CD14-positive monocyte (primary cell): ENCODE measurements around the gene GRIK4. TPM values are rescaled to one million over a fixed set of nuclear protein-coding genes. Genes with fewer than 3 reads are reported as not detected.

Source experiments
- DNase-seq, 3 donors: peaks; one replicate each; pipeline ENCODE4 v3.0.0-alpha.2; 2011 to 2022
- H2AFZ ChIP-seq: 2 replicates; pipeline ENCODE4 v1.6.0; 2012; ENCODE audit warnings: mild to moderate bottlenecking, low read depth, low read length, inconsistent platforms; ENCODE audit not compliant: insufficient read depth, poor library complexity, severe bottlenecking
- H3K27ac ChIP-seq, 2 donors: 1 replicate in 1 of 2; 2 replicates in 1 of 2; pipeline ENCODE4 v1.5.1; 2012 to 2013; ENCODE audit warnings: low read length in 2 of 2, control low read depth in 1 of 2, inconsistent platforms in 1 of 2, low read depth in 1 of 2, mild to moderate bottlenecking in 1 of 2
- H3K27me3 ChIP-seq, 2 donors: one replicate each; pipeline versions ENCODE4 v1.6.0 to v1.6.1; 2011 to 2013; ENCODE audit warnings: low read length in 2 of 2; ENCODE audit not compliant: control insufficient read depth in 2 of 2, insufficient read depth in 2 of 2
- H3K36me3 ChIP-seq, 2 donors: replicated peaks in 1 of 2; 1 replicate in 1 of 2; 2 replicates in 1 of 2; pipeline versions ENCODE4 v1.5.1 to v1.6.1; 2012 to 2013; ENCODE audit warnings: low read length in 2 of 2, control low read depth in 1 of 2, inconsistent platforms in 1 of 2, mild to moderate bottlenecking in 1 of 2; ENCODE audit not compliant: insufficient read depth in 2 of 2, control insufficient read depth in 1 of 2
- H3K4me1 ChIP-seq, 2 donors: 1 replicate in 1 of 2; 2 replicates in 1 of 2; pipeline versions ENCODE4 v1.5.1 to v1.6.1; 2012 to 2013; ENCODE audit warnings: low read length in 2 of 2, control low read depth in 1 of 2, inconsistent platforms in 1 of 2, mild to moderate bottlenecking in 1 of 2, moderate library complexity in 1 of 2; ENCODE audit not compliant: insufficient read depth in 2 of 2, control insufficient read depth in 1 of 2
- H3K4me2 ChIP-seq: replicated peaks from 2 replicates; pipeline ENCODE3; 2012; ENCODE audit warnings: low read length, moderate library complexity, mild to moderate bottlenecking; ENCODE audit not compliant: poor library complexity, severe bottlenecking; ENCODE audit errors: extremely low read depth
- H3K4me3 ChIP-seq, 3 experiments: fragments of 200-600 bp in 1 of 3; sonication (generic) in 1 of 3; replicated peaks in 1 of 3; 1 replicate in 2 of 3; 2 replicates in 1 of 3; pipeline ENCODE4 v1.5.1; 2011 to 2013; ENCODE audit warnings: low read length in 3 of 3, mild to moderate bottlenecking in 3 of 3, control low read depth in 2 of 3, low read depth in 2 of 3, inconsistent platforms in 1 of 3, moderate library complexity in 1 of 3
- H3K79me2 ChIP-seq: 2 replicates; pipeline ENCODE4 v1.6.0; 2012; ENCODE audit warnings: mild to moderate bottlenecking, control low read depth, inconsistent platforms, low read length, moderate library complexity; ENCODE audit not compliant: insufficient read depth
- H3K9ac ChIP-seq: 2 replicates; pipeline ENCODE4 v1.6.0; 2017; ENCODE audit warnings: low read length, mild to moderate bottlenecking; ENCODE audit not compliant: insufficient read depth, poor library complexity, severe bottlenecking
- H3K9me3 ChIP-seq, 2 donors: replicated peaks in 1 of 2; 1 replicate in 1 of 2; 2 replicates in 1 of 2; pipeline versions ENCODE4 v1.5.1 to v1.6.1; 2012 to 2013; ENCODE audit warnings: low read length in 2 of 2, control low read depth in 1 of 2; ENCODE audit not compliant: control insufficient read depth in 1 of 2, insufficient read depth in 1 of 2
- H4K20me1 ChIP-seq: 2 replicates; pipeline ENCODE4 v1.6.0; 2012; ENCODE audit warnings: mild to moderate bottlenecking, low read length, control low read depth, moderate library complexity; ENCODE audit not compliant: insufficient read depth
- H3K27ac Mint-ChIP-seq, 7 donors: one replicate each; pipeline ENCODE4 v1.8.0; 2020; ENCODE audit warnings: mild to moderate bottlenecking in 7 of 7, mixed read lengths in 7 of 7, moderate library complexity in 6 of 7, inconsistent platforms in 2 of 7
- H3K27me3 Mint-ChIP-seq, 3 donors: one replicate each; pipeline ENCODE4 v1.8.0; 2021 to 2022; ENCODE audit warnings: low read depth in 3 of 3, mild to moderate bottlenecking in 3 of 3, mixed read lengths in 3 of 3, moderate library complexity in 3 of 3, inconsistent platforms in 1 of 3
- H3K36me3 Mint-ChIP-seq, 2 donors: one replicate each; pipeline ENCODE4 v1.8.0; 2020; ENCODE audit warnings: mixed read lengths in 2 of 2, inconsistent platforms in 1 of 2, mild to moderate bottlenecking in 1 of 2
- H3K4me1 Mint-ChIP-seq: one replicate; pipeline ENCODE4 v1.8.0; 2020; ENCODE audit warnings: mild to moderate bottlenecking, mixed read lengths
- H3K4me3 Mint-ChIP-seq, 2 donors: one replicate each; pipeline ENCODE4 v1.8.0; 2020; ENCODE audit warnings: mild to moderate bottlenecking in 2 of 2, mixed read lengths in 2 of 2, moderate library complexity in 1 of 2
- H3K9me3 Mint-ChIP-seq, 7 donors: one replicate each; pipeline ENCODE4 v1.8.0; 2020 to 2022; ENCODE audit warnings: mixed read lengths in 7 of 7, mild to moderate bottlenecking in 6 of 7, moderate library complexity in 6 of 7, inconsistent platforms in 2 of 7
- WGBS: methylation state at CpG from one replicate; pipeline ENCODE4 v1.1.5; 2013; ENCODE audit warnings: missing lambda C conversion rate; ENCODE audit not compliant: insufficient coverage; 5-methylcytosine and 5-hydroxymethylcytosine counted together
- intact Hi-C, 2 donors: fragments of 100-400 bp; cut with micrococcal nuclease; formaldehyde crosslinking; loops; one replicate each; pipeline versions ENCODE4 v1.15.0 to v1.15.1; 2023
- polyA plus RNA-seq, 3 donors: library from polyadenylated mRNA; depleted of rRNA in 1 of 3; unstranded in 2 of 3; stranded (reverse) in 1 of 3; fragments of 300-500 nt in 2 of 3; fragments of >200 nt in 1 of 3; fragmentation: Illumina TruSeq in 2 of 3; gene quantifications; 1 replicate in 2 of 3; 2 replicates in 1 of 3; pipeline ENCODE4 v1.2.3, GENCODE V29; 2012 to 2021
- TF ChIP-seq, protein P1 (sequence below): fragments of 200-600 bp; IDR thresholded peaks from one replicate; pipeline ENCODE4 v1.8.0; 2022; ENCODE audit warnings: antibody characterized with exemption, mild to moderate bottlenecking

GRIK4 gene
- polyA plus RNA-seq, 3 donors: not detected

DNA sequence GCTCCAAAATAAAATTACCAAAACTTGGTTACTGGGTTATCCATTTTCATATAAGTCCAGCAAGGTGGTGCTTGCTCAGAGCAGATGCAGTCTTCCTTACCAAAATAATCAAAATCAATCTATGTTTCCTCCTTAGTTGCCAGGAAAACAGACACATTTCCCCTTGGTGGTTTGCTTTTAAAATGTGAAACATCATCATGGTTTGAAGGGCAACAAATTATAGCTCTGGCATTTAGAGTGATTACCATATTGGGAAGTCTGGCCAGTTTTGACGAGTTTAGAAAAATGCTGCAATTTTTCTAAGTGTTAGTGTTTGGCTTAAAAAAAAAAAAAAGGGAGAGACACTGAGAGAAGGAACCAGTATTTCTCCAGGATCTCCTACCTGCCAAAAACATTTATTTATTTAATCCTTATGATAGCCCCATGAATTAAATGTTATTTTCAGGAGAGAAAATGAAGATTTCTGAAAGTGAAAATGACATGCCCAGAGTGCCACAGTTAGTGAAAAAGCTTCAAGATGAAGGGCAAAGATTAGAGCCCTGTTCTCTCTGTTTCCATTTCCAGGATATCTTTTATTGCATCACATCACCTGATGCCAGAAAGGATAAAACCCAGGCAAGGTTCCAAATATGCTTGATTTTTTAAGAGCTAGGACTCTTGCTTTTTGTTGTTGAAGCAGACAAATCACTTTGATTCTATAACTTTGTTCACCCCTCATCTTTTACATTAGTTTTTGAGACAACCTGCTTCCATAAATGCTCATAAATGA is 482.7 kb downstream of the GRIK4 start:
- no peak for DNase-seq
- no peaks in the 10 kb centered on the region for H3K4me1 ChIP-seq
- H3K36me3 ChIP-seq: no peaks in the 10 kb centered on the region
- H2AFZ ChIP-seq: no peak overlapping the region
- no peak overlapping the region for H3K27ac ChIP-seq
- TF ChIP-seq, protein P1, sequence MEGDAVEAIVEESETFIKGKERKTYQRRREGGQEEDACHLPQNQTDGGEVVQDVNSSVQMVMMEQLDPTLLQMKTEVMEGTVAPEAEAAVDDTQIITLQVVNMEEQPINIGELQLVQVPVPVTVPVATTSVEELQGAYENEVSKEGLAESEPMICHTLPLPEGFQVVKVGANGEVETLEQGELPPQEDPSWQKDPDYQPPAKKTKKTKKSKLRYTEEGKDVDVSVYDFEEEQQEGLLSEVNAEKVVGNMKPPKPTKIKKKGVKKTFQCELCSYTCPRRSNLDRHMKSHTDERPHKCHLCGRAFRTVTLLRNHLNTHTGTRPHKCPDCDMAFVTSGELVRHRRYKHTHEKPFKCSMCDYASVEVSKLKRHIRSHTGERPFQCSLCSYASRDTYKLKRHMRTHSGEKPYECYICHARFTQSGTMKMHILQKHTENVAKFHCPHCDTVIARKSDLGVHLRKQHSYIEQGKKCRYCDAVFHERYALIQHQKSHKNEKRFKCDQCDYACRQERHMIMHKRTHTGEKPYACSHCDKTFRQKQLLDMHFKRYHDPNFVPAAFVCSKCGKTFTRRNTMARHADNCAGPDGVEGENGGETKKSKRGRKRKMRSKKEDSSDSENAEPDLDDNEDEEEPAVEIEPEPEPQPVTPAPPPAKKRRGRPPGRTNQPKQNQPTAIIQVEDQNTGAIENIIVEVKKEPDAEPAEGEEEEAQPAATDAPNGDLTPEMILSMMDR: no peak
- Mint-ChIP-seq H3K27me3 (peaks cover 2 to 7% (median 3%) of the 10 kb centered on the region in 3 donors), H3K27ac (no peak overlapping the region), H3K36me3 (no peaks in the 10 kb centered on the region), H3K4me1 (no peaks in the 10 kb centered on the region), H3K4me3 (no peak overlapping the region), H3K9me3 (no peaks in the 10 kb centered on the region)
- no peaks in the 10 kb centered on the region for H3K9me3 ChIP-seq
- H3K9ac ChIP-seq: no peak overlapping the region
- H3K4me2 ChIP-seq: no peak overlapping the region
- H3K27me3 ChIP-seq: peaks cover 0 to 5% of the 10 kb centered on the region in 2 donors
- intact Hi-C loops: no loop called here
- no peaks in the 10 kb centered on the region for H4K20me1 ChIP-seq
- no CpG with 5 or more reads among the region's 1 CpG for WGBS
- no peaks in the 10 kb centered on the region for H3K79me2 ChIP-seq
- H3K4me3 ChIP-seq: no peak overlapping the region

DNA sequence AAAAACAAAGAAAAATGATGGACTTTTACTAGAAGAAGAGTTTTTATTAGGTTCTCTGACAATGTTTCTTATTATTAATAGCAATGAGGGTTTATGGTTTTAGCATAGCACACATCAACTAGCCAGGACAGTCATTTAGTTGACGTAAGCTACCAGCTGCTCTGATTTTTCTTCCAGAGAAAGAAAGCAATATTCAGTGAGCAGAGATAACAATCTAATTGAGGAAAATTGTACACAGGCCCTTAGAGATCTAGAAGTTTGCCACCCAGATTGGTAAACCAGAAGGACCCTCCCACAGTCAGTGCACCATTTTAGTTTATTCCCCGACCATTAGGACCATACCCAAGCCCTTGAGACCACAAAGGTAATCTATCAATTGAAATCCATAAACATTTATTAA is 483.6 kb downstream of the GRIK4 start:
- Histone ChIP-seq H3K9me3 (no peaks in the 10 kb centered on the region), H2AFZ (no peak overlapping the region), H3K4me3 (no peak overlapping the region), H3K9ac (no peak overlapping the region), H3K79me2 (no peaks in the 10 kb centered on the region), H3K27ac (no peak overlapping the region), H4K20me1 (no peaks in the 10 kb centered on the region), H3K27me3 (peaks cover 0 to 5% of the 10 kb centered on the region in 2 donors), H3K4me2 (no peak overlapping the region), H3K4me1 (no peaks in the 10 kb centered on the region), H3K36me3 (no peaks in the 10 kb centered on the region)
- Mint-ChIP-seq H3K36me3 (no peaks in the 10 kb centered on the region), H3K9me3 (no peaks in the 10 kb centered on the region), H3K4me1 (no peaks in the 10 kb centered on the region), H3K27me3 (peaks cover 2 to 7% (median 3%) of the 10 kb centered on the region in 3 donors), H3K27ac (no peak overlapping the region), H3K4me3 (no peak overlapping the region)
- no peak for DNase-seq
- intact Hi-C loops: no loop called here
- TF ChIP-seq, protein P1: no peak
- no CpG with 5 or more reads among the region's 2 CpGs for WGBS
